Lower leg skin (tissue), 4 donors: Measurements from ENCODE around the gene ATP4B. TPM values are rescaled to one million over a fixed set of nuclear protein-coding genes. Genes with fewer than 3 reads are reported as not detected.

ENCODE experiments used
- DNase-seq, 2 donors: peaks; one replicate each; pipeline ENCODE4 v3.0.0-alpha.2; 2019; ENCODE audit warnings: low spot score in 2 of 2
- H3K4me3 ChIP-seq: fragments of 200-600 bp; sonication (generic); 2 replicates; pipeline ENCODE4 v1.5.1; 2017; ENCODE audit warnings: mild to moderate bottlenecking, low read depth; ENCODE audit not compliant: poor library complexity, severe bottlenecking
- CTCF ChIP-seq, 3 donors: fragments of 450-650 bp; IDR thresholded peaks; one replicate each; pipeline ENCODE4 v1.5.1; 2016; ENCODE audit warnings: antibody characterized with exemption in 3 of 3, mild to moderate bottlenecking in 3 of 3, moderate library complexity in 2 of 3
- POLR2A ChIP-seq, 2 donors: fragments of 450-650 bp; IDR thresholded peaks; one replicate each; pipeline ENCODE4 v1.6.1; 2016 to 2017; ENCODE audit warnings: antibody characterized with exemption in 2 of 2, mild to moderate bottlenecking in 1 of 2, moderate library complexity in 1 of 2
- WGBS, 2 donors: methylation state at CpG; one replicate each; pipeline ENCODE4 v1.1.5; 2018; 5-methylcytosine and 5-hydroxymethylcytosine counted together
- intact Hi-C: fragments of 100-400 bp; cut with DNase I; formaldehyde crosslinking; loops from one replicate; pipeline ENCODE4 v1.15.0; 2023; ENCODE audit warnings: low total_unique reads
- total RNA-seq, 4 donors: library from RNA; depleted of rRNA; stranded (reverse); fragments of >200 nt; gene quantifications; one replicate each; pipeline ENCODE4 v1.1.0, GENCODE V29; 2016

The ATP4B gene
- total RNA-seq, 4 donors from 2014 or later: not detected

GRCh38 chr13:113617961-113618360 lies 40.0 kb downstream of the ATP4B start:
- TF ChIP-seq POLR2A (IDR thresholded peaks at IDR 0.05): no peak
- no peak for TF ChIP-seq CTCF (IDR thresholded peaks at IDR 0.05)
- 92 to 93% methylated on average over 5 of the region's 5 CpGs for WGBS, 2 donors
- intact Hi-C loops: no loop called here
- H3K4me3 ChIP-seq: no peak overlapping the region
- no peak for DNase-seq

DNA sequence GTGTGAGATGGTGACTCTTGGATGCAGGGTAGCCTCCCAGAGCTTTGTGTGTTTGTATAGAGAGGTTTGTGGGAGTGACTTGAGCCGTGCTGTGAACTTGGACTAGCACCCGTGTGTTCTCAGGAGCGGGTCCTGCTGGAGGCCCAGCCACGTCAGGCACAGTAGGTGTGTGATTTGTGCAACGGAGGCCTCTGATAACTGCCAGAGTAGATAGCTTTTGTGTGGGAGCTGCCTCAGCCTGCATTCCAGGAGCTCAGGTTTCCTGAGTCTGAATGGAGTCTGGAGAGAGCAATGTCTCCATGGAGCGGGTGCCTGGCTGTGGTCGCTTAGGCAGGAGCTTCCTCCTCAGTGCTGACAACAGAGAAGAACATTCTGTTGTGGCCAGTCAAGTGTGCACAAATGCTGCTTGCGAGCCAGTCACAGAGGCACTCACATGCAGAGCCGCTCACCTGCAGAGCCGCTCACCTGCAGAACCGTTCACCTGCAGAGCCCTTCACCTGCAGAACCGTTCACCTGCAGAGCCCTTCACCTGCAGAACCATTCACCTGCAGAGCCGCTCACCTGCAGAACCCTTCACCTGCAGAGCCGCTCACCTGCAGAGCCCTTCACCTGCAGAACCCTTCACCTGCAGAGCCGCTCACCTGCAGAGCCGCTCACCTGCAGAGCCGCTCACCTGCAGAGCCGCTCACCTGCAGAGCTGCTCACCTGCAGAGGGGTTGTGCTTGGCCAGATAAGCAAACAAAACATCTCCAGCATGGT lies 40.8 kb downstream of the ATP4B start:
- intact Hi-C loops: no loop called here
- WGBS, 2 donors: 85 to 90% methylated on average over 17 to 18 of the region's 18 CpGs
- H3K4me3 ChIP-seq: no peak overlapping the region
- DNase-seq: no peak
- TF ChIP-seq CTCF (IDR thresholded peaks at IDR 0.05) (no peak), POLR2A (IDR thresholded peaks at IDR 0.05) (no peak)

- no peak overlapping the region for H3K4me3 ChIP-seq
- no peak for DNase-seq
- 88 to 92% methylated on average over 20 of the region's 20 CpGs for WGBS, 2 donors
- intact Hi-C loops: no loop called here
- TF ChIP-seq CTCF (IDR thresholded peaks at IDR 0.05): no peak
- TF ChIP-seq POLR2A (IDR thresholded peaks at IDR 0.05): no peak
Observed at GRCh38 chr13:113616281-113616906, 41.6 kb downstream of the ATP4B start.

DNA sequence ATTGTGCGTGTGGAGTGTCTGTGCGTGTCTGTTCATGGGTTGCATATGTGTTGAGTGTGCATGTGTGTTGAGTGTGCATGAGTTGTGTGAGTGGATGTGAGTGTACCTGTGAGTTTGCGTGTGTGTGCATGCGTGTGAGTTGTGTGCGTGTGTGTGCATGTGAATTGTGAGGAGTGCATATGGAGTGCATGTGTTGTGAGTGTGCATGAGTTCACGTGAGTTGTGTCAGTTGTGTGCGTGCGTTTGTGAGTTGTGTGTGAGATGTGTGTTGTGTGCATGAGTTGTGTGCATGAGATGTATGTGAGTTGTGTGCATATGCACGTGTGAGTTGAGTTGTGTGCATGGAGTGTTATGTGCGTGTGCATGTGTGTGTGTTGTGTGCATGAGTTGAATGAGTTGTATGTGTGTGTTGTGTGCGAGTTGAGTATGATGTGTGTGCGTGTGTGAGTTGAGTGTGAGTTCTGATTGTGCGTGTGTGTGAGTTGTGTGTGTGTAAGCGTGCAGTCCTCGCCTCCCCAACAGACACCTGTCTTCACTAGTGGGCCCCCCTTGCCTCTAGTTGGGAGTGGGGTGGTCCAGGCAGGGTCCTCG lies 44.1 kb downstream of the ATP4B start:
- no peak for DNase-seq
- no peak for TF ChIP-seq POLR2A (IDR thresholded peaks at IDR 0.05)
- no peak for TF ChIP-seq CTCF (IDR thresholded peaks at IDR 0.05)

DNA sequence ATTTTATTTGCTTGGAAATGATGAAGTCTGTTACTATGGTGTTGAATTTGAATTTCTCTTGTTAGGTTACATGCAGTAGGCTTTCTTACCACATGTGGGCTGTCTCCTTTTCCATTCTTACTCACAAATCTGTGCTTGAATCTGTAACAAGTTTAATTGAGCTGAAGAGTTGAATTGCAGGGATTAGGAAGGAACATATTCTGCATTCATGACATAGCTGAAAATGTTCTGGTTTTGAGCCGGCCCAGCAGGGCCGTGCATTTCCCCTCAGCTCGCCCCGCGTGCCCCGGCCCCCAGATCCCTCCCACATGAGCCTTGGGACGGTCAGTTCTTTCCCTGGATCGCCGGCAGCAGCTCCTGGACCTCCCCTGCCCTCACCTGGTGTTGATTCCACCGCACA lies 45.4 kb downstream of the ATP4B start:
- TF ChIP-seq CTCF (IDR thresholded peaks at IDR 0.05) (no peak), POLR2A (IDR thresholded peaks at IDR 0.05) (no peak)
- WGBS, 2 donors: 87 to 91% methylated on average over 10 of the region's 10 CpGs
- H3K4me3 ChIP-seq: no peak overlapping the region
- no peak for DNase-seq
- intact Hi-C loops: no loop called here

More for the DNA sequence above, 44.1 kb downstream of the ATP4B start:
- intact Hi-C loops: no loop called here
- H3K4me3 ChIP-seq: no peak overlapping the region
- WGBS, 2 donors: 95 to 96% methylated on average over 16 of the region's 16 CpGs
